ENCODE data around the gene DENND6A. TPM values are rescaled to one million over a fixed set of nuclear protein-coding genes. Genes with fewer than 3 reads are reported as not detected.

DENND6A gene
- total RNA-seq, 2 experiments from 2014 or later, result 25.5 to 34.6 TPM

DNA sequence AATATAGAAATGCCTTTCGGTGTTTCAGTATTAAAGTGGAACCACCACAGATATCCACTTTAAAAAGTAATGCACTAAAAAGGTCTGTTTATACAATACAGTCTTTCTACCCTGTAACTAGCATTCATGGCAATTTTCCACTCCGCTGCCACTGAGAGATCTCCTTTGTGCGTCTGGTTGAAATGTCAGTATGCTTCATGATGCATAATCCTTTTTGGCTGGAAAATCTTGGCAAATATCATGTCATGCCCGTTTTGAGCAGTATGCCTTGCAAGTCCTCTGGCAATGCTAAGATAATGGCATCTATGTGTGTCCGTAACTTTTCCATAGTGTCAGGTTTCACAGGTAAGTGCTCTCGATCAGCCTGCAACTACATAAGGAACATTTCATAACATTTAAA is 64.9 kb downstream of the DENND6A start:
- POLR2A ChIA-PET, result interaction anchor here (0.5 to 0.6 kb wide), 2 partner anchors 9 to 24 kb away, joined by 3 to 6 read pairs; no protein-coding TSS in a partner anchor
- Histone ChIP-seq H3K9me3 (ENCODE audit: low read length) (no peaks in the 10 kb centered on the region), H3K36me3 (ENCODE audit: insufficient read depth, low read length) (peaks cover 87% of the 10 kb centered on the region), H2AFZ (ENCODE audit: low read length) (no peak overlapping the region), H4K20me1 (ENCODE audit: insufficient read depth, low read length) (no peaks in the 10 kb centered on the region), H3K4me2 (ENCODE audit: low read length) (no peak overlapping the region), H3K27ac (ENCODE audit: low read depth, low read length, poor library complexity, severe bottlenecking) (no peak overlapping the region), H3K4me3 (ENCODE audit: low read depth, low read length, poor library complexity, severe bottlenecking) (no peak overlapping the region), H3K79me2 (ENCODE audit: insufficient read depth, low read depth, low read length) (no peaks in the 10 kb centered on the region), H3K9me2 (ENCODE audit: insufficient read depth, low read length) (no peaks in the 10 kb centered on the region), H3K4me1 (ENCODE audit: insufficient read depth, low read length, poor library complexity, severe bottlenecking) (no peaks in the 10 kb centered on the region)
- intact Hi-C loops (cut with micrococcal nuclease; ENCODE audit: unreplicated experiment), result no loop called here
- DNase-seq (ENCODE audit: low spot score), result no peak
- no TSS peak for BruUV-seq (replicated peaks)
- CTCF ChIA-PET (ENCODE audit: unreplicated experiment), result no interaction called here
- TF ChIP-seq CTCF (conservative IDR thresholded peaks at IDR 0.05; ENCODE audit: low read length), result no peak
- no peak for TF ChIP-seq EZH2phosphoT487 (IDR thresholded peaks at IDR 0.05; ENCODE audit: borderline replicate concordance, low read depth, low read length)

DNA sequence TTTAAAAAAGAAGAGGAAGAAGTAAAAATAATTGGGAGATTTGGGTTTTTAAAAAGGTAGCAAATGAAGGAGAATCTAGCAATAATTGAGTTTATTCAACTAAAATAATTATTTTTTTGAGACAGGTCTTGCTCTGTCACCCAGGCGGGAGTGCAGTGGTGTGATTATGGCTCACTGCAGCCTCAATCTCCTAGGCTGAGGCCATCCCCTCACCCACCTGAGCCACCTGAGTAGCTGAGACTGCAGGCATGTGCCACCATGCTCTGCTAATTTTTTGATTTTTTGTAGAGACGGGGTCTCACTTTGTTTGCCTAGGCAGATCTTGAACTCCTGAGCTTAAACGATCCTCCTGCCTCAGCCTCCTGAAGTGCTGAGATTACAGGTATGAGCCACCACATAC is 68.1 kb downstream of the DENND6A start:
- no peak for DNase-seq (ENCODE audit: low spot score)
- Histone ChIP-seq H3K4me3 (ENCODE audit: low read depth, low read length, poor library complexity, severe bottlenecking) (no peak overlapping the region), H3K4me2 (ENCODE audit: low read length) (no peak overlapping the region), H4K20me1 (ENCODE audit: insufficient read depth, low read length) (no peaks in the 10 kb centered on the region), H3K79me2 (ENCODE audit: insufficient read depth, low read depth, low read length) (no peaks in the 10 kb centered on the region), H3K36me3 (ENCODE audit: insufficient read depth, low read length) (peaks cover 68% of the 10 kb centered on the region), H3K9me2 (ENCODE audit: insufficient read depth, low read length) (no peaks in the 10 kb centered on the region), H3K4me1 (ENCODE audit: insufficient read depth, low read length, poor library complexity, severe bottlenecking) (no peaks in the 10 kb centered on the region), H2AFZ (ENCODE audit: low read length) (no peak overlapping the region), H3K27ac (ENCODE audit: low read depth, low read length, poor library complexity, severe bottlenecking) (no peak overlapping the region), H3K9me3 (ENCODE audit: low read length) (no peaks in the 10 kb centered on the region)
- intact Hi-C loops (cut with micrococcal nuclease; ENCODE audit: unreplicated experiment), result no loop called here
- no TSS peak for BruUV-seq (replicated peaks)
- ChIA-PET POLR2A (interaction anchor here (0.6 kb wide), 1 partner anchor 1028 kb away, joined by 4 read pairs; no protein-coding TSS in a partner anchor), CTCF (ENCODE audit: unreplicated experiment) (no interaction called here)
- TF ChIP-seq CTCF (conservative IDR thresholded peaks at IDR 0.05; ENCODE audit: low read length), result no peak
- no peak for TF ChIP-seq EZH2phosphoT487 (IDR thresholded peaks at IDR 0.05; ENCODE audit: borderline replicate concordance, low read depth, low read length)

DNA sequence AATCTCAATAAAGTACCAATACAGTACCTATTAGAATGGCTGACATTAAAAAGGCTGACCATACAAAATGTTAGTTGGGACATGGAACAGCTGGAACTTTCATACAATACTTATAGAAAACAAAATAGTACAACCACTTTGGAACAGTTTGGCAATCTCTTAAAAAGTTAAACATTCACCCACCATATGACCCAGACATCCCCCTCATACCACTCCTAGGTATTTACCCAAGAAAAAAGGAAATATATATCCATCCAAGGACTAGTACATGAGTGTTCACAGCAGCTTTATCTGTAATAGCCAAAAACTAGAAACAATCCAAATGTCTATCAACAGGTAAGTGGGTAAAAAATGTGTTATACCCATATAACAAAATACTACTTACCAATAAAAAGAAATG is 70.5 kb downstream of the DENND6A start:
- no TSS peak for BruUV-seq (replicated peaks)
- POLR2A ChIA-PET, result no interaction called here
- H3K36me3 ChIP-seq (ENCODE audit: insufficient read depth, low read length), result peaks cover 48% of the 10 kb centered on the region
- H2AFZ ChIP-seq (ENCODE audit: low read length), result no peak overlapping the region
- TF ChIP-seq EZH2phosphoT487 (IDR thresholded peaks at IDR 0.05; ENCODE audit: borderline replicate concordance, low read depth, low read length) (no peak), CTCF (conservative IDR thresholded peaks at IDR 0.05; ENCODE audit: low read length) (no peak)
- H3K4me3 ChIP-seq (ENCODE audit: low read depth, low read length, poor library complexity, severe bottlenecking), result no peak overlapping the region
- intact Hi-C loops (cut with micrococcal nuclease; ENCODE audit: unreplicated experiment), result no loop called here
- H3K9me3 ChIP-seq (ENCODE audit: low read length), result no peaks in the 10 kb centered on the region
- H3K4me1 ChIP-seq (ENCODE audit: insufficient read depth, low read length, poor library complexity, severe bottlenecking), result no peaks in the 10 kb centered on the region
- CTCF ChIA-PET (ENCODE audit: unreplicated experiment), result no interaction called here
- no peak for DNase-seq (ENCODE audit: low spot score)
- no peaks in the 10 kb centered on the region for H3K9me2 ChIP-seq (ENCODE audit: insufficient read depth, low read length)
- H3K27ac ChIP-seq (ENCODE audit: low read depth, low read length, poor library complexity, severe bottlenecking), result no peak overlapping the region
- no peaks in the 10 kb centered on the region for H4K20me1 ChIP-seq (ENCODE audit: insufficient read depth, low read length)
- no peaks in the 10 kb centered on the region for H3K79me2 ChIP-seq (ENCODE audit: insufficient read depth, low read depth, low read length)
- no peak overlapping the region for H3K4me2 ChIP-seq (ENCODE audit: low read length)

Data from OCI-LY7 (cell line).